GM21619 (cell line): Measurements from ENCODE around the gene DOC2B.
"Not testable (repeated sequence)": the region's sequence is repeated elsewhere in the genome, so short reads cannot be mapped to it uniquely, and the experiment has no call there.

ENCODE experiments used
- ATAC-seq: cut with Tn5 transposase; IDR thresholded peaks from one replicate; pipeline ENCODE4 v1.9.1; 2021; ENCODE audit not compliant: unreplicated experiment

The DOC2B gene

DNA sequence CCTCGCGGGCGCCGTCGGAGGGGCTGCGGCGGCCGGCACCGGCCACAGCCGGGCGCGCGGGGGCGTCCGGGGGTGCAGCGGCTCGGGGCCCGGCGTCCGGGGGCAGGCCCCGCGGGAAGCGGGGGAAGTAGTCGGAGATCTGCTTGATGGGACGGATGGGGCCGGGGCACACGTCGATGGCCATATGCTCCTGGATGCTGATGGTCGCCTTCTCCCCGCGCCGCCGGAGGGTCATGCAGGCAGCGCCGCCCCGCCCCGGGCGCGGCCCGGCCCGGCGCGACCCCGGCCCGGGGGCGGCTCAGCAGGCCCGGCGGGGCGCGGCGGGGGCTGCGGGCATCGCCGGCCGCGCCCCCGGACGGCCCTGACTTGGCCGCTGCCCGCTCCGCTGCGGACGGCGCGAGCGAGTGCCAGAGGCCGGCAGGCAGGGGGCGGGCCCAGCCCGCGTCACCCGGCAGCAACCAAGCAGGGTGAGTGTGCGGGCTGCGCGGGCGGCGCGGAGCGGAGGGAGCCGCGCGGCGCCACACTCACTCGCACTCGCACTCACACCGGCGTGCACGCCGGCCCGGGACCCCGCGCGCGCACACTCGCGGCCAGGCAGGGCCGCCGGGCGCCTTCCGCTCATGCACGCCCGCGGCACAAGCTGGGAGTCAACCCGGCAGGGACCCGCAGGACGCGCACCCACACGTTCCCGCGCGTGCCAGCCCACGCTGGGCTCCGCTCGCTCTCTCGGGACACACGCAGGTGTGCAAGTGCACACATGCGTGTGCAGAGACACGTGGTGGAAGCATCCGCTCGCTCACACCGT is at the start of gene DOC2B:
Gene DOC2B, minus strand, starts transcription at position 406 of the 805 bp plus-strand sequence. Its CDS starts 171 bp downstream, at position 235.
- ATAC-seq: no peak

DNA sequence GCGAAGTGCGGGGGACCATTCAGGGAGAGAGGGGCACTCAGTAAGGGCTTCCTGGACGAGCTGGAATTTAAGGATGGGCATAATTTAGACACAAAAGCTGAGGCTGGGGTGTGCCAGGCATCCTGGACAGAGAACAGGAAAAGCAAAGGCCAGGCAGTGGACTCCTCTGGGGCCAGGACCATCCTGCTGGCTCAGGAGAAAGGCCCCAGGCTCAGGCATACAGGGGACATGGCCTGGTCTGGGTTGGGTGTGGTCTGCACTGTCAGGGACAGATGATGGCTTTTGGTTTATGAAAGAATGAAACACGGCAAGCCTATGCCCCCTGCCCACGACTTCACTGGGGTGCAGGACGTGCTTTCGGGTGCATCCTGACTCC is 48.9 kb upstream of the DOC2B start:
- no peak for ATAC-seq

DNA sequence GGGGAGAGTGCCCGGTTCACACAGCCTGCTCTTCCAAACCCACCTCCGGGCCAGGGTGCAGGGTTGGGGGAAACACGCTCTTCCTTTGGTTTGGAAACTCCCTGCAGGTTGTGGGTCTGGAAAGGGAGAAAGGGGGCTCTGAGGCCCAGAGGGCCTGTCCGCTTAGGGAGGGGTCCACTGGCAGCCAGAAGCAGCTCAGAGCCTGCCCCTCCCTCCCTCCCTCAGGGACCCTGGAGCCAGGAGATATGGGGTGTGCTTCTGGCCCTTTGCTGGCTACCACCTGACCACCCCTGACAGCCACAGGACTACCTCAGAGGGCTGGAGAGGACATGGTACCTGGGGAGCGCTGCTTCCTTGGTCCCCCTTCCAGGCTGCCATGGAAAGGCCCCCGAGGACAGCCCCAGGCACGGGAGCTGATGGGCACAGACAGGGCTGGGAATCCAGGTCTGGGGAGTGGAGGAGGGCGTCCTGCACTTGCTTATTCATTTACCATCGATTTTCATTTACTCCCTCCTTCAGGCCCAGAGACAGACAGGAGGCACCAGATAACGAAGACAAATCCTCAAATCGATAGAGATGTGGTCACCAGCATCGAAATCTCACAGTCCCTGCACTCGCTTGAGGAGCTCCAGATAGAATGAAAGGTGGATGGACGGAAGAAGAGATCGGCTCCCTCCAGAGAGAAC is 48.4 kb upstream of the DOC2B start:
- ATAC-seq: no peak

DNA sequence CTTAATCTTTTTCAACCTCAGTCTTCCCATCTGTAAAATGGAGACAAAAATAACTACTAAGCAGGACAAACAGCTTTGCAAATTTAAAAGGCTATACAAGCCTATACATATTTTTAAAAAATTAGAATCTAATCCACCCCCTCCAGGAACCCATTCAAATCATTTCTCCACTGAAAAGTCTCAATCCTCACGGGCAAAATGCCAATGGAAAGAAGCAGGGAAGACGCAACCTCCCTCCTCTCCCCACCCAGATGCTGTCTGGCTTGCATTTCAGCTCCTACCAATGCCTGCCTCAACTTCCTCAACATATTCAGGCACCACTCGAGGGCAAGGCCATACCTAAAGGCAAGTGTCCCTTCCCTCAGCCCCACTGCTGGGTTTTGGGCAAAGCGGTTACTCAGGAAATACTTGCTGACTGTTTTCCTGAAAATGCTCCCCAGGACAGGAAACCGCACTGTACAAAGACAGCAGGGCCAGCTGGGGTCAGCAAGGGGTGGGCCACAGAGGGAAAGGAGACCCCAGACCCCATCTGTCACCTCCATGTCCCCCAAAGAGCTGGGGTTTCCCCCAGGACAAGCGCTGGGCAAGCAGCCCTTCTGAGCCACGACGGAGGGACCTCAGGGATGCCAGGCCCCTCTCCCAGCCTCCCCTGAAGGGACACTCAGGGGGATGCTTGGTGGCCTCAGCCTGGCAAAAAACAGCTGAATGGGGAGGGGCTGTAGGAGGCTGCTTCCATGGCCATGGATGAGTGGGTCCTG is 47.7 kb upstream of the DOC2B start:
- no peak for ATAC-seq

DNA sequence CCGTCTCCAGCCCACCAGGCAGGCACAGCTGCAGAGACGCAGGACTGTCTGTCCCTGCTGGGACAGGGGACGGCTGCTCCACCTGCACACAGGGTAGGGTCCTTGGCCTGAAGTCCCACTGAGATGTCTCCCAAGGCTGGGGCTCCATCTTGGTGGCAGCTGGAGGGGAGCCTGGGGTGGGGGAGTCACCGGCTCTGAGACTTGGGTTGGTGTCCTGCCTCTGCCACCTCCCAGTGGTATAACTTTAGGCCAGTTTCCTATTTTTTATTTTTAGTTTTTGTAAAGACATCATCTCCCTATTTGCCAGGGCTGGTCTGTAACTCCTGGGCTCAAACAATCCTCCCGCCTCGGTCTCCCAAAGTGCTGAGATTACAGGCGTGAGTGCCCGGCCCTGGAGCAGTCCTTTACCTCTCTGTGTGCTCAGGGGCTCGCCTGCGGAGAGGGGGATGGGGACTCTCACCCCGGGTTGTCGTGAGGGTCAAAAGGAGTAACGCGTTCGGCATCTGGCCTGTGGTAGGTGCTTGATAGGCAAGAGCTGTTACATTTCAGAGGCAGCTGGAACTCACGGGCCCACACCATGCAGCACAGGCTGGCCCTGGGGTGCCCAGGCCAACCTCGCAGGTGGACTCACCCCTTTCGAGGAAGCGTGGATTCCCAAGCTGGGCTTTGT is 46.6 kb upstream of the DOC2B start:
- no peak for ATAC-seq

DNA sequence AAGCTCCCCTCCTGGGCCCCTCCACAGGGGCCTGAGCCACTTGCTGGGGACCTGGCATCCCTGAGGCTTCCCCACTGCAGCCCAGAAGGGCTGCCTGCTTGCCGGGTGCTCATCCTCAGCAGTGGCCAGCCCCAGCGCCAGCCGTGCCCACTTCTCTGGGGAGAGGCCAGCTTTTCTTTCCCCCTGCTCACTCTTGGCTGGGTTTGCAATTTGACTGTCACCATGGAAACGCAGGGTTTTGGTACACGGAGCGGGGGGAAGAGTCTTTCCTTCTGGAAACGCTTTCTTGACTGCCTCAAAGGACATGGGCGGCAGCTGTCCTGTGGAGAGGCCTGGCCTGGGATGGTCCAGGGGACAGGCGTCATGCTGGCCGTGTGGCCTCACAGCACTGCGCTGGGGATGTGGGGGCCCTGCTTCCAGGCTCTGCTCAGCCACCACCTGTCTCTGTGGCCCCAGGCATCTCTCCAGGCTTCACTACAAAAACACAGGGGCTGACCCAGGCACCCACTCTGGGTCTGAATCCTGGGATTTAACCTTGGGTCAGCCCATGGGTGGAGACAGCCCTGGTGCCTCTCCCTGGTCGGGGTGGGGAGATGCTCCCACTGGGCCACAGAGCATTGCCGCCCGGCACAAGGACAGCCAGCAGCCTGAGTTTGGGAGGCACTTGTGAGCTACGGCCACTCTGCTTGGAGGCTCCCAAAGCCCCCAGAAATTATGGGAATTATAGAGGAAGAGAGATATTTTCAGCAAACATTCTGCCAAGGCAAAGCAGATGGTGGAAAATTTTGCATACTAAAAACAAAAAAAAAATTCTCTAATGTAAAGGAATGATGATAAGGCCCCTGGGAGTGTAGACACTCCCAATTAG is 45.9 kb upstream of the DOC2B start:
- ATAC-seq: no peak

DNA sequence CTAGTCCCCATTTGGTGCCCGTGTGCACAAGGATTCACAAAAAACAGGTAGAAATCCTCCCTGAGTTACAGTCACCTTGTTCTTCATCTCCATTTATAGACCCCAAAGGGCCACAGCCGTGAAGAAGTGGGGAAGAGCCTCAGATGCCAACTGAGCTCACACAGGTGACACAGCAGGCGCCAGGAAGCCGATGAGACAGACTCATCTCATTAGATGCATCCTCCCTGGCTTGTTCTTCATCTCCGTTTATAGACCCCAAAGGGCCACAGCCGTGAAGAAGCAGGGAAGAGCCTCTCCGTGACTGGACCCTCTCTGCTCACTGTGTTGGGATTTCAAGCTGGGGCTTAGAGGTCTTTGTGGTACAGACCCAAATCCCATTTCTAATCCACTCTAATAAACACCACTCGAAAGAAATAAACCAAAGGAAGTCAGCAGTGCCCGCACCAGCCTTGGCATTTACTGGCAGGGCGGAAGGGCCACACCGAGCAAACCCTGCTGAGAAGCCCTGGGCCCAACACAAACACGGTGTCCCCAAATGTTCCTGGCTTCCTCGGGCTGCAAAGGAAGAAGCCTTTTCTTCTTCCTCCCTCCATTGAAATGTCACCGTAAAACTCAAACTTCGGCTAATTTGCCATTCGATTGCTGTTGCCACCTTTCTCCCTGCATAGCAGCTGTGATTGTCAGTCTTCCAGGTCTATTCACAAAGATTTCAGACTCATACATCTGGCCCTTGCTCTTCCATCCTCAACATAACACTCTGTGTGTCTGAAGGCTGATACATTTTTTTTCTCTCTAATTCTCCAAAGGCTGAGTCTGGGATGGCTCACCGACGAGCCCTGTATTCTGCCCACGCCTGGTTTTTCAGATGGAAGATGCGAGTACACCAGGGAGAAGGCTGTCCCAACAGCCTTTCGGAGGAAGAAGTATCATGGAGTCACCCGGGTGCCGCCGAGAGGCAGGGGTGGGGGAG is 44.9 kb upstream of the DOC2B start:
- no peak for ATAC-seq

DNA sequence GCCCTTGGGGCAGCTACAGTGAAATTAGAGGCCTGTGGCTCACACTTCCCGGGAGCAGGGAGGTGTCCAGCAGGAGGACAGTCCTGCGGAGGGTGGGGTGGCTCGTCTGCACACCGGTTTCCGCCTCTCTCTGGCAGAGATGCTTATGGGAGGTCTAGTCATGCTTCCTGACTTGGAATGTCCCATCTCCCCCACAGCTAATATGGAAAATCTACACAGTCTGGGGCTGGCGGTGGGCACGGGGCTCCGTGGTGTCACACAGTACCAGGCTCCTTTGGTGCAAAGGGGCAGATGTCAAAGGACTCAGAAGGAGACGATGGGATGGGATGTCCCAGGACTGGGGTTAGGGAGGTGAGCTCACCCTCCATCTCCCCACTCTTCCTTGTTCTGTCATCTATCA is 44.1 kb upstream of the DOC2B start:
- ATAC-seq: no peak

- ATAC-seq: not testable (repeated sequence)
Observed at GRCh38 chr17:224576-224975, 43.1 kb upstream of the DOC2B start.

- ATAC-seq: no peak
Observed at GRCh38 chr17:223723-224471, 42.4 kb upstream of the DOC2B start.

GRCh38 chr17:222172-222571 is 40.7 kb upstream of the DOC2B start:
- ATAC-seq: no peak

- no peak for ATAC-seq
Observed at GRCh38 chr17:219696-220095, 38.2 kb upstream of the DOC2B start.

DNA sequence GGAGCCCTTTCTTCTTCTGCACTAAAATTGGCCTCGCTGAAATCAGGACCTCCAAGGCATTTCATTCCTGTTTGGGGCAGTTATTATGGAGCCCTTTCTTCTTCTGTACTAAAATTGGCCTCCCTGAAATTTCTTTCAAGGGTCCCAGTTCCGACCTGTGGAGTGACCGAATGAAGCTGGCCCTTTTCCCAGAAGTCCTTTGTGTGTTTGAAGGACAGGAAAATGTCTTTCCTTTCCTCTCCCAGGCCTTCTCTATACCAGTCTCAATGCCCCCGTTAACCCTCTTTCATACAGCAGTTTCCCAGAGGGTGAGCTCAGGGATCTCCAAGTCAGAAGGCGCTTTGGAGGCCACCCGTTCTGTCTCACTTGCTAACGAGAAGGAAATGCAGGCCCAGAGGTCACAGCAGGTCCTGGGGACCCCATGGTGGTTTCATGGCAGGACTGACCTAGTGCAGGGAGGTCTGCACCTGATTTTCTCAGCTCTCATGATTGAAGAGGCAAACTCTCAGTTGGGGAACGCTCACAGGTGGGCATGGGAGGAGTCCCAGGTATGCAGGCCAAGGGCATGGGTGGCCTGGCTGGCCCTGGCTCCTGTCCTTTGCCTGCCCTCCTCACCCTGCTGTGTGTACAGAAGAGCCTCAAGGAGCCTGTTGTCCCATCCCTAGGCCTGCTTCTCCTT is 37.1 kb upstream of the DOC2B start:
- no peak for ATAC-seq

DNA sequence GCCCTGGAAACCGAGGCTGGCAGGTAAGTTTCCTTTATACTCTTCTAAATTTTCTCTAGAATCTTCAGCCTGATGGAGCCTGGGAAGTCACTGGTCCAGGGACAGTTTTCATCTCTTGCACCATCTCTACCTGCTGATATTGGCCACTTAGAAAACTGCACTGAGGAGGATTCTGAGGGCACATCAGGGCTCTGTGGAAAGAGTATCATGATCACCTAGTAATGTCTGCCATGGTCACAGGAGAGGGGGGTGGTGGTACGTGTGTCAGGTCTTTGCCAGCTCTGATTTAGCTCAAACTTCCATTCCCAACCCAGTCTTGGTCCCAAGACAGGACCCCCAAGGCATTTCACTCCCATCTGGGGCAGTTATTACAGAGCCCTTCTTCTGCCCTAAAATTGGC is 35.2 kb upstream of the DOC2B start:
- ATAC-seq: no peak

DNA sequence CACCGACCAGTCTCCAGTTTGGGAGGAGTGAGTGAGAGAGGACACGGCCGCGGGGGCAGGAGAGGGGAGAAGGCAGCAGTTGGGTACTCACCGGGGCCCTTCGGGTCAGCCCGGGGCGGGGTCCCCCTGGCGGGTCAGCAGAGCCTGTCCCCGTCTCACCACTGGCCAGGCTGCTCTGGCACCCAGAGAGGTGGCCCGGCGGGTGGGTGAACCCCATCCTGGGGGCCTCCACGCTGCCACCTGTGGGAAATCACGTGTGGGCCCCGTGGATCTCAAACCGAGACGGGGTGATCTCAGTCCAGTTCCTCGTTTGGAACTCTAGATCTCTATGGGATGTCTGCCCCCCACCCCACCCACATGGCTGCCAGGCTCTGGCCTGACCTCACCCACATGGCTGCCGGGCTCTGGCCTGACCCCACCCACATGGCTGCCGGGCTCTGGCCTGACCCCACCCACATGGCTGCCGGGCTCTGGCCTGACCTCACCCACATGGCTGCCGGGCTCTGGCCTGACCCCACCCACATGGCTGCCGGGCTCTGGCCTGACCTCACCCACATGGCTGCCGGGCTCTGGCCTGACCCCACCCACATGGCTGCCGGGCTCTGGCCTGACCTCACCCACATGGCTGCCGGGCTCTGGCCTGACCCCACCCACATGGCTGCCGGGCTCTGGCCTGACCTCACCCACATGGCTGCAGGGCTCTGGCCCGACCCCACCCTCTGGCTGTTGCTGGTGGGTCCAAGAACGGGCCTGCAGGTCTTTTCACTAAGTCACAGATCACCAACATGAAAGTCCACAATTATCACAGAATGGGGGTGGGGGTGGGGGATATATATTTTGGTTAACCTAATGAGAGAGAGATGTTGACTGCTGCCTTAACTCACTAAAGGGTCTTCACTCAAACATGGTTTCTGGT is 34.4 kb upstream of the DOC2B start:
- ATAC-seq: not testable (repeated sequence)

DNA sequence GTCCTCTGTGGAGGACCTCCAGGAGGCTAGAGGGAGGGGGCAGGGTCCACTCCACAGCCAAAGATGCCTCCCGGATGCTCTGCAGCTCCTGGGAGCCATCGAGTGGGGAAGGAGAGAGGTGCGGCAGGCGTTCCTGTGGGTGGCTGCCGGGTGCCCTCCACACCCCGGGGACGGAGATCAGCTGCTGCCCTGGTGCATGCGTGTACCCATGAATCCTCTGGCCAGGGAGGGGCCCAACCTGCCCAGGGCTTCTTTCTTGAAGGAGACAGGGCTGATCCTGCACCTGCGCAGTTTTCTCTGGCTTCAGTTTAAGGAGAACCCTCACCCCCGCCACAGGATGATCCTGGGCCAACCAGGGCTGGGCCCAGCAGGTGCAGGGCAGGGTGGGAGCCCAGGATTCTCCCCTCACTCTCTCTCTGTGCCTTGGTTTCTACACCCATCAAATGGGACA is 33.5 kb upstream of the DOC2B start:
- ATAC-seq: no peak
